GM19043 (cell line): ENCODE data around the gene ENOPH1.
A peak's percentile ranks its signal among the peaks of the same experiment; 100 is the strongest.

Experiments used
- ATAC-seq: cut with Tn5 transposase; IDR thresholded peaks from one replicate; pipeline ENCODE4 v1.9.1; 2021; ENCODE audit warnings: low read depth; ENCODE audit not compliant: unreplicated experiment

ENOPH1 gene

DNA sequence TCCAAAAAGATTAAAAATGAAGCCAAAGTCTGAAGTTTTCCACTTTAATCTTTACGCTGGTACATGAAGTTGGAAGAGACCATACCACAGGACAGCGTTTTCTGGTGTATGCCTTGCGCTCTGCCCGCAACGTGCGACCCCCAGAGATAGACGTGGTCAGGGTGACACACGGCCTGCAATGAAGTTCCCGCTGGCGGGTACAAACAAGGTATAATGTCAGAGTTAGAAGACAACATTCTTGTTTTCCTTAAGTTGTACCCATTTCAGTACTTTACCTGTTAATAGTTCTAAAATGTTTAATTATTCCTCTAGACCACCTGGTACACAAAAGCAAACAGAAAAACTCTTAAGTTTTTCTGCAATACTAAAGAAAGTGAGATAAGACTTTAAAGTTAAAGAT lies 4.9 kb upstream of the ENOPH1 start:
- ATAC-seq = no peak

DNA sequence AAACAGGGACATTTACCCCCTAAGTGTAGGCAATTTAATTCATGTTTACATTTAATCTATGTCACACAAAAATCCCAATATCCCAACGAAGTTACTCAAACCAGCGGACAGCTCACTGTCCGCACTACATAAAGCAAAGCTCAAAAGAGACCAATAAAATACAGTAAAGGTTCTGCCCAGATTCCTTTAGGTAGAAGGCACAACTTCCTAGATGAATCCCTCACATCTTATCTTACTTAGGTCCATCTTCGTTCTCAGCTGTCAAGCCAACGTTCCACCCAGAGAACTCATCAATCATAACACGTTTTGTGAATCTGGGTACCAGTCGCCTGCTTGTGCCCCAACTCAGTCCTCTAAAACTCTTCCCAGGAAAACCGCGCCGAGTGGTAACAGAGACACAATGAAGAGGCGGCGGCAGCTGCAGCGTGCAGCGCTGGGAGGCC lies 1.8 kb upstream of the ENOPH1 start:
- no peak for ATAC-seq

DNA sequence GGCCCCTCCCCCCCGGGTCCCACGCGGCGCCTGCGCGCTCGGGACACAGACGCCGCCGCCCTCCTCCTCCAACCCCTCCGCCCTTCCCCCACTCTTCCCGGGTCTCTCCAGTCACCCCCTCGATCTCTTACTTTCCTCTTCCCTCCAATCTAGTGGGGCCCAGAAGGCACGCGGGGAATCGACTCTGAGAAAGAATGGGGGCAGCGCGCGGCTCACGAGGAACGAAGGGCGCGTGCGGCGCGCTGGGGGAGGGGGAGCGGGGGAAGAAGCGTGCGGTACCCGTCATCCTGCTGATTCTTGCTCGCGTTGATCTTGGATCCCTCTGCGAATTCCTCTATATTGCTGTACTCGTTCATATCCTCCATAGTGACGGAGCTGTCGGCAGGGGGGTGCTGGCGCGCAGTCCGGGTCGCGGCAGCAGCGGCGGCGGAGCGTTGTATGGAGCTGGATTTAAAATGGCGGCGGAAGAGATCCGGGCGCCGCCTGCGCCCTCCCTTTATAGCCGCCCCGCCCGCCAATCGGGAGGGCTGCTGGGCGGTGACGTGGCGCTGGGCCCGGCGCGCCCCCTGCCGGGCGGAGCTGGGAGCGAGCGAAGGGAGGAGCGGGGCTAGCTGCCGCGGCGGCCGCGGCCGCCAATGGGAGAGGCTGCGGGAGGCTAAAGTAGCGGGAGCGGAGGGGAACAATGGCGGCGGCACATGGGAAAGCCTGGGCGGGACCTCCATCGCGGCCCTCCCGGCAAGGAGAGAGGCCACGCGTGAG lies 1.2 kb upstream of the ENOPH1 start:
- peak; percentile 43 for ATAC-seq

GRCh38 chr4:82429728-82430192 lies 630 bp upstream of the ENOPH1 start:
- peak; percentile 13 for ATAC-seq

GRCh38 chr4:82430964-82431745 lies 765 bp downstream of the ENOPH1 start:
- no peak for ATAC-seq

GRCh38 chr4:82431831-82432230 lies 1.4 kb downstream of the ENOPH1 start:
- ATAC-seq = no peak

DNA sequence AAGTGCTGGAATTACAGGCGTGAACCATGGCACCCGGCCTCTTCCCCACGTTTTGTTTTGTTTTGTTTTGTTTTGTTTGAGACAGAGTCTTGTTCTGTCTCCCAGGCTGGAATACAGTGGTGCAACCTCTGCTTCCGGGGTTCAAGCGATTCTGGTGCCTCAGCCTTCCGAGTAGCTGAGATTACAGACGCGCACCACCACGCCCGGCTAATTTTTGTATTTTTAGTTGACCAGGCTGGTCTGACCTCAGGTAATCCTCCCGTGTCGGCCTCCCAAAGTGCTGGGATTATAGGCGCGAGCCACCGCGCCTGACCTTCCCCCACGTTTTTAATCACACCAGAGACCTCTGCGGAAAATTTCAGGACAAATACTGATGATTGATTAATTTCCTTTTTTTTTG lies 2.2 kb downstream of the ENOPH1 start:
- ATAC-seq = no peak

DNA sequence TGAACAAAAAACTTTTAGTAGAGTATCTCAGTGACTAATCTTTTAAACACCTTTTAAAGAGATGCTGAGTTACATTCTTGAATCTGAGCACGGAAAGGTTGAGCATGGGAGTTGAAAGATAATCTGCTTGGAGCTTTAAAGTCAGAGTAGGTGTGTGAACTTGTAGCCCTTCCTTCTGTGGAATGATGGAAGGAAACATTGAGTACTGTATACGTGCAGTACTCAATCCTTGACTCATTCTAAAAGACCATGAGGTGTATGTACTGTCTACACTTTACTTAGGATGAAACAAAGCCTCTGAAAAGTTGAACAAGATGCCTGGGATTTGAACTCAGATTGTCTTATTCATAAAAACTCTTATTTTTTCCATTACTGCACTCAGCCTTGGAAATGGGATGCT lies 3.4 kb downstream of the ENOPH1 start:
- no peak for ATAC-seq

DNA sequence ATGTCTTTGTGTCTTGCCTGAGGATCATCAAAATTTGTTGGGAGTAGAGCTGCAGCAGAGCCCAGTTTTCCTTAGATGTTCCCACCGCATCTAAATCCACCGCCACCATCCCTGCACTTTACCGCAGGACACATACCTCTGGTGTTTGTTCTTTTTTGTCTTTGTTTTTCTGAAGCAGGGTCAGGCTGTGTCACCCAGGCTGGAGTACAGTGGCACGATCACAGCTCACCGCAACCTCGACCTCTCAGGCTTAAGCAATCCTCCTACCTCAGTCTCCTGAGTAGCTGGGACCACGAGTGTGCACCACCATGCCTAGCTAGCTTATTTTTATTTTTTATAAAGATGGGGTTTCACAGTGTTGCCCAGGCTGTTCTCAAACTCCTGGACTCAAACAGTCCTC lies 4.6 kb downstream of the ENOPH1 start:
- ATAC-seq = no peak

GRCh38 chr4:82436130-82436529 lies 5.7 kb downstream of the ENOPH1 start:
- ATAC-seq = no peak

DNA sequence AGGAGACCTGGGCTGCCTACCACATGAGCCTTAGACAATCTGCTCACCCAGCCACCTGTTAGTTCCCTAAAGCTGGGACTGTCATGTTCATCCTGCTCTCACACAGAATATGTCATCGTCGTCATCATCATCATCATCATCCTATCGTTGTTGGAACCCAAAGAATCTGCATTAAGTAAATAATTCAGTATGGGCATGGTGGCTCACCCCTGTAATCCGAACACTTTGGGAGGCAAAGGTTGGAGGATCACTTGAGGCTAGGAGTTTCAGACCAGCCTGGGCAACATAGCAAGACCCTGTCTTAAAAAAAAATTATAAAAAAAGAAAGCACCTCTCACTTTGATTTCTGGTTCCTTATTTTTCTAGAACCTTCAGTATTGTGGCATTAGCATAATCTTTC lies 6.4 kb downstream of the ENOPH1 start:
- no peak for ATAC-seq

- ATAC-seq = no peak
These were observed 7.1 kb downstream of the ENOPH1 start for GRCh38 chr4:82437285-82438005.

- no peak for ATAC-seq
These were observed 8.7 kb downstream of the ENOPH1 start for GRCh38 chr4:82439088-82439487.

DNA sequence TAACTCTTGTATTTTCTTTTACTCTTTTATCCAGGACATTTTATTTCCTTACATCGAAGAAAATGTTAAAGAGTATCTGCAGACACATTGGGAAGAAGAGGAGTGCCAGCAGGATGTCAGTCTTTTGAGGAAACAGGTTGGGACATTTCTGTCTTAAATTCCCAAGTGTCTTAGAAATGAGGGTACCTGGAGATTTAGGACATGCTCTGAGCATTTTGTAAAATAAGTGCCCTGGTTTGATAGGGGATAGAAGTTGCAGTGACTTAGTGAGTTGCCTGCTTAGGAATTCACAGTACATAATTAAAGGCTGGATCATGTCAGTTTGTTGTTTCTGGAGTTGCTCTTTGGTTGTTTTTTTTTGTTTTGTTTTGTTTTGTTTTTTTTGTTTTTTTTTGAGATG lies 17.5 kb downstream of the ENOPH1 start:
- ATAC-seq = no peak

DNA sequence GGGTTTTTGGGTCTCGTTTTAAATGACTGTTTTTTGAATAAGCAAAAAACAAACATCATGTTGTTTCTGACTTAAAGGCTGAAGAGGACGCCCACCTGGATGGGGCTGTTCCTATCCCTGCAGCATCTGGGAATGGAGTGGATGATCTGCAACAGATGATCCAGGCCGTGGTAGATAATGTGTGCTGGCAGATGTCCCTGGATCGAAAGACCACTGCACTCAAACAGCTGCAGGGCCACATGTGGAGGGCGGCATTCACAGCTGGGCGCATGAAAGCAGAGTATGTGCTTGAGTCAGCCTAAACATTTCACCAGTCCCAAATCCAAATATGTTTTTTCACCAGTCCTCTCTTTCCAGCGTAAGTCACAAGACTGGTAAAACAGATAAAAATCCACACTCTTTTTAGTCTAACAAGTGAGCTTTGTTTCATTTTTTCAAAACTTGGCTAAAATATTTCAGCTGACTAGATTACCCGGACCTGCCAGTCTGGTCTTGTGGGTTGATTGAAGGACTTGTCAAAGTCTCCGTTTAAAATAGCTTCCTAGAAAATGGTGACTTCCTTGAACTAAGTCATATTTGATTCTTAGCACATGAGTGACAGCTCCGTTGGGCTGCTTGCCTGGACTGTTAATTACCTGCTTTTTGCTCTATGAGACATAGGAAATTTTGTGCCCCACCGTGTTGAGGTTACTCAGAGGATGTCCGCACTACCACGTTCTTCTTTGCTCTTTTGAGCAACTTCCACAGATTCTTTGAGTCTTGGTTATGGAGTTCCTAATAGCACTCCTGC lies 20.8 kb downstream of the ENOPH1 start:
- ATAC-seq = no peak

DNA sequence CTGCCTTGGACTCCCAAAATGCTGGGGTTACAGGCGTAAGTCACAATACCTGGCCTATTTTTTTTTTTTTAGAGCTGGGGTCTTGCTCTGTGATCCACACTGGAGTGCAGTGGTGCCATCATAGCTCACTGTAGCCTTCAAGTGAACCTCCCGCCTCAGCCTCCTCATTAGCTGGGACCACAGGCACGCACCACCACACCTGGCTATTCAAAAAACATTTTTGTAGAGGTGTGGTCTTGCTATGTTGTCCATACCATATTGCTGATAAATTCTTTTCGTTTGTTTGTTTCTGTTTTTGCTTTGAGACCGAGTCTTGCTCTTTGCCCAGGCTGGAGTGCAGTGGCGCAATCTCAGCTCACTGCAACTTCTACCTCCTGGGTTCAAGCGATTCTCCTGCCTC lies 21.6 kb downstream of the ENOPH1 start:
- no peak for ATAC-seq

- no peak for ATAC-seq
These were observed 26.9 kb downstream of the ENOPH1 start for GRCh38 chr4:82457266-82457665.

DNA sequence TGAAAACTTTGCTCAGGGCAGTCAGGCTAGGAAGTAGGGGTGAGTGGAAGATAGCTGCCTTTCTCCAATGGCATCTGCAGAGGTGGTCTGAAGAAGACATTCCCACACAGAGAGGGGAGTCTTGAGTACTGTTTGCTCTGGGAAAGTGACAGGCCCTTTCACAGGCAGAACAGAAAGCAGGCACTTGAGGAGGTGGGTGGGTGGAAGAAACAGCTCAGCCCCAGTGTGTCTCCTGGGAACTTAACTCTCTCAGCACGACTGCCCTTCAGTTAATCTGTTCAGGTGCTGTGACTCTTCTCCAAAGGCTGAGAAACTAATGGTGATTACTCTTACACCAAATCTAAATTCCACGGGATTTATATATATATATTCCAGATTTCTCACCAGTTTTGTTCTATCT lies 28.3 kb downstream of the ENOPH1 start:
- no peak for ATAC-seq

DNA sequence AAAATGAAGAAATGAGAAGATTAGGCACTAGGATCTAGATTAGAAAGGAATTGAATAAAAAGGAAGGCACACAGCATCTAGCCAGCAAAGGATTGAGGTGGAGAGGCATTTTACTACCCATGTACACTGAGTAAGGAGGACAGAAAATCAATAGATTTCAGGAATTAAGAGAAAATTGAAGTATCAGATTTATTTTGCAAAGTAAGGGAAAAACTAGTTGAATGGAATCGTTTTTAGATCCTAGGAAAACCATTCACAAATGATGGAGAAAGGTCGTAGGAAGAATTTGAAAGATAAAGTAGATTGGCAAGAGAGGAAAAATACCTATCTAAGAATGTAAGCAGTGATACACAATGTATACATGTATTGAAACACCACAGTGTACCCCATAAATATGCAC lies 31.3 kb downstream of the ENOPH1 start:
- ATAC-seq = no peak

DNA sequence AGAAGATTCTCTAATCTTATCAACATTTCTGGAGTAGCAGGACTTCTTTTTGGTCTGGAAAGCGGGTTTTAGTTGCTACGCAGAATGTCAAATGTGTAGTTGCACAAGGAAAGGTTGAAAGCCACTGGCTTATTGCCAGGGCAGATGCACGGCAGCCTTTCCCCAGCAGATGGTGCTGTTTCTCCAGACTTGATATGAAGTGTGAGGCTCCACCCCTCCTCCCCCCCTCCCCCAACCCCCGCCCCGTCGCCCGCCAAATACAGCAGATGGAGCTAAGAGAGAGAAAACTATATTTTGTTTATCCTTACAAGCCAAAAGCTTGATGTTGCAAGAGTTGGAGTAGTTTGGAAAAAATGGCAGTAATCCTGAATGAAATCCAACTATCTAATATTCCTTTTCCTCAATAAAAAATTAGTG lies 32.0 kb downstream of the ENOPH1 start:
- ATAC-seq = peak; percentile 78
